GM18517 (cell line): ENCODE measurements around the gene RNF111.
"Not testable (repeated sequence)": the region's sequence is repeated elsewhere in the genome, so short reads cannot be mapped to it uniquely, and the experiment has no call there.

Source experiments
- ATAC-seq: cut with Tn5 transposase; IDR thresholded peaks from one replicate; pipeline ENCODE4 v1.9.1; 2021; ENCODE audit warnings: mild to moderate bottlenecking, moderate library complexity; ENCODE audit not compliant: unreplicated experiment

Gene RNF111

GRCh38 chr15:59052915-59053407, 65.5 kb downstream of the RNF111 start:
- ATAC-seq: no peak

GRCh38 chr15:59053482-59053881, 66.0 kb downstream of the RNF111 start:
- no peak for ATAC-seq

- ATAC-seq: no peak
These were observed 71.7 kb downstream of the RNF111 start for GRCh38 chr15:59059076-59059597.

GRCh38 chr15:59060348-59060747, 72.9 kb downstream of the RNF111 start:
- ATAC-seq: no peak

GRCh38 chr15:59063042-59063441, 75.6 kb downstream of the RNF111 start:
- ATAC-seq: no peak

GRCh38 chr15:59069430-59069829, 82.0 kb downstream of the RNF111 start:
- no peak for ATAC-seq

GRCh38 chr15:59074607-59075006, 87.1 kb downstream of the RNF111 start:
- ATAC-seq: peak; percentile 52

GRCh38 chr15:59087731-59088130, 100.3 kb downstream of the RNF111 start:
- ATAC-seq: no peak

GRCh38 chr15:59094077-59094476, 106.6 kb downstream of the RNF111 start:
- no peak for ATAC-seq

GRCh38 chr15:59096429-59096828, 109.0 kb downstream of the RNF111 start:
- no peak for ATAC-seq

GRCh38 chr15:59099162-59099685, 111.8 kb downstream of the RNF111 start:
- ATAC-seq: no peak

GRCh38 chr15:59104602-59104911, 117.1 kb downstream of the RNF111 start:
- no peak for ATAC-seq

GRCh38 chr15:59104912-59105732, 117.7 kb downstream of the RNF111 start, which contains the start of gene CCNB2:
CCNB2 (plus strand) TSS chr15:59105146; CDS start chr15:59105269, 123 bp downstream.
- ATAC-seq: peak; percentile 96

GRCh38 chr15:59105854-59106253, 118.4 kb downstream of the RNF111 start:
- no peak for ATAC-seq

- no peak for ATAC-seq
These were observed 123.8 kb downstream of the RNF111 start for GRCh38 chr15:59111251-59111650.

- ATAC-seq: no peak
These were observed 127.6 kb downstream of the RNF111 start for GRCh38 chr15:59115047-59115446.

GRCh38 chr15:59116141-59116540, 128.7 kb downstream of the RNF111 start:
- ATAC-seq: no peak

GRCh38 chr15:59116771-59117170, 129.3 kb downstream of the RNF111 start:
- ATAC-seq: no peak

GRCh38 chr15:59119625-59120024, 132.2 kb downstream of the RNF111 start:
- no peak for ATAC-seq

- ATAC-seq: no peak
These were observed 133.5 kb downstream of the RNF111 start for GRCh38 chr15:59120937-59121336.

GRCh38 chr15:59124261-59124660, 136.8 kb downstream of the RNF111 start:
- ATAC-seq: no peak

GRCh38 chr15:59125683-59126082, 138.2 kb downstream of the RNF111 start:
- not testable (repeated sequence) for ATAC-seq
